ENCODE results near the gene ARPP19.
"Not testable (repeated sequence)": the region's sequence is repeated elsewhere in the genome, so short reads cannot be mapped to it uniquely, and the experiment has no call there.

ARPP19 gene

DNA sequence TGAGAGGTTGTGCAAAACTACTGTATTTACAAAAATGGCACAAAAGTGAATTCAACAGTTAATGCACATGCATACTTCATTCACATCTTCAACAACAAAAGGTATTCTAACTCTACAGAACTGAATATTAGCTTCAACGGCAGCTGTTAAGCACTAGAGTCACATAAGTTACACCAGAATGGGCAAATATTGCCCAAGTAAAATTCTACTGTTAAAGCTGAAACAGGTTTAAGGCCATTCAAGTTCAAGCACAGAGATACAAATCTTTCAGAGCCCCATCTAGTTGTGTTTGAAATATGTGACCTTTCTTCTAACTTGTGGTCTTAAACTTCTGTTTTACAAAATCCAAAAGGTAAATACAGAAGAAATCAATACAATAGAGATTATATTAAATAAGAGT, 17.6 kb downstream of the ARPP19 start:
- not testable (repeated sequence) for DNase-seq (ENCODE audit: low read depth in 2 of 2)

DNA sequence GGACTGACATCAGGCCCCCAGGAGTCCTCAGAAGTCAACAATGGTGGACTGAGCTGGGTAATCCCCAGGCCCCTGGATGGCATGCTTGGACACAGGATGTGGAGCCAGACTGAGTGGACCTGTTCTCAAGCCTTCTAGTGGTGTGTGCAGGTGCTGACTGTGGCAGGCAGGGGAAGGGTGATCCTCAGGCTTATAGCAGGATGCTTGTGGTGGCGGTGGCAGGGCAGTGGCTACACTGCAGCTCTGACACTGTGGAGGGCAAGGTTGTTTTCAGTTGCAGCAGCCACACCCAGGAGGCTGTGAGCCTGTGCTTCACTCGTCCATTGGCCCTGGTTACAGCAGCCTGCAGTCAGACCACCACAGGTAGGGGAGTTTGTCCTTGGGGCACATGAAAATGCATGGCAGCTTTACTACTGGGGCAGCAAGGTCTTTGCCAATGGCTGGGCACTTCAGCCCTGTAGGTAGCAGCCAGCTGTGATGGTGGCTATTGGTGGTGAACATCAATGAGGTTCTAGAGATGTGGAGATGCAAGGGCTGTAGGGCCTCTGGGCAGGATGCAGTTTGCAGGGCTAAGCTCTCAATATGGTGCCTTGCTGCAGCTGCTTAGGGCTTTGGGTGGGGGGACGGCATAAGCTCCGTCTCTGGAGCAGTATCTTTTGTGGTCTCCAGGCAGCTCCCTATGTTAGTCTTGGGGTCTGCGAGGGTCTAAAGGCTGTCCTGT, 22.6 kb downstream of the ARPP19 start:
- no peak for DNase-seq (ENCODE audit: low read depth in 2 of 2)

DNA sequence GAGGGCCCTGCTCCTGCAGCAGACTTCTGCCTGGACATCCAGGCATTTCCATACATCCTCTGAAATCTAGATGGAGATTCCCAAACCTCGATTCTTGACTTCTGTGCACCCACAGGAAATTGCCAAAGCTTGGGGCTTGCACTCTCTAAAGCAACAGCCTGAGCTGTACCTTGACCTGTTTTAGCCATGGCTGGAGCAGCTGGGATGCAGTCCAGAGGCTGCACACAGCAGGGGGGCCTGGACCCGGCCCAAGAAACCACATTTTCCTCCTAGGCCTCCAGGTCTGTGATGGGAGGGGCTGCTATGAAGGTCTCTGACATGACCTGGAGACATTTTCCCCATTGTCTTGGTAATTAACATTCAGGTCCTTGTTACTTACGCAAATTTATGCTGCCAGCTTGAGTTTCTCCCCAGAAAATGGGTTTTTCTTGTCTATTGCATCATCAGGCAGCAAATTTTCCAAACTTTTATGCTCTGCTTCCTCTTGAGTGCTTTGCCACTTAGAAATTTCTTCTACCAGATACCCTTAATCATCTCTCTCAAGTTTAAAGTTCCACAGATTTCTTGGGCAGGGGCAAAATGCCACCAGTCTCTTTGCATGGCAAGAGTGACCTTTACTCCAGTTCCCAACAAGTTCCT, 28.3 kb downstream of the ARPP19 start:
- no peak for DNase-seq (ENCODE audit: low read depth in 2 of 2)

DNA sequence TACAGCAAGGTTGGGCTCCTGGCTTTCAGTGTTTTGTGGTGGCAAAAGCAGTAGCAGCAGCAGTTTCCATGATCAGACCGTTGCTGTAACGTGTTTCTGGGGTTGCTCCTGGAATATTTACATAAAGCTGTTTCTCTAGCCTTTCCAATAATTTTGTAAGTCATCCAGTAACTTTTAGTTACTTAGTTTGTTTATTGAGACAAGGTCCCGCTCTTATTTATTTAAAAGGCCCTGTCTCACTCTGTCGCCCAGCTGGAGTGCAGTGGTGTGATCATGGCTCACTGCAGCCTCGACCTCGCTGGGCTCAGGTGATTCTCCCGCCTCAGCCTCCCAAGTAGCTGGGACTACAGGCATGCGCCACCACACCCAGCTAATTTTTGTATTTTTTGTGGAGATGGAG, 31.4 kb downstream of the ARPP19 start:
- DNase-seq (ENCODE audit: low read depth in 2 of 2) = no peak

DNA sequence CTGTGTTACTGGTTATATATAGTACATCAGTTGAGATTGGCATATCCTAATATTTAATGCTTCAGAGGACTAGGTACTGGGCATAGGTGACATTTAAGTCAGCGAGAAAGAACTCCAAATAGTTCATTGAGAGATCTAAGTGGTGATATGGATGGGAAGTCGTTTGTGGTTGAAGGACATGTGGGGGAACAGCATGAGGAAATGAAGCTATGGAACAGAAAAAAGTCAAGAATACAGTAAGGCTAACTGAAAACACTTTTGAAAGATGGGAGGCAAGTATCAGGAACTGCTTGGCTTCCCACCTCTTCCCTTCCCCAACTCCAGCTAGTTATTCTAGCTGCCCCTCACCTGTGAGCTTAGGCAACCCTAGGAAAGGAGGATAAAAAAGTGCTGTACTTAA, 36.4 kb downstream of the ARPP19 start:
- no peak for DNase-seq (ENCODE audit: low read depth in 2 of 2)

DNA sequence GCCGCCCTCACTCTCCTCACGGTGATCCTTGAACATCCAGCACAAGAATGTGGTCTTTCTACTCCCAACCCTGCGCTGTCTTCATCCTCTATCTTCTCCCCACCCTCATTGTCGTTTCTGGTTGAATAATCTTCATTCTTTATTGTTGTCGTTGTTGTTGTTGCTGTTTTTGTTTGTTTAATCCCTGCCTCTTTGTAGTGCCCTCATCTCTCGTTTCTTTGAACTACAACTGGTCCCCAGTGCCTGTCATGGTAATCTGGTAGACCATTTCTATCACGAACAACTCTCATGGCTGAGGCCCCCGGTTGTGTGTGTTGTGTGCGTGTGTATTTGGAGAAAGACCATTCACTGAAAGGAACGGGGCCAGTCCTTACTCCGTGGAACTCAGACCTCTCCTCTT, 38.9 kb downstream of the ARPP19 start:
- DNase-seq (ENCODE audit: low read depth in 2 of 2) = no peak

DNA sequence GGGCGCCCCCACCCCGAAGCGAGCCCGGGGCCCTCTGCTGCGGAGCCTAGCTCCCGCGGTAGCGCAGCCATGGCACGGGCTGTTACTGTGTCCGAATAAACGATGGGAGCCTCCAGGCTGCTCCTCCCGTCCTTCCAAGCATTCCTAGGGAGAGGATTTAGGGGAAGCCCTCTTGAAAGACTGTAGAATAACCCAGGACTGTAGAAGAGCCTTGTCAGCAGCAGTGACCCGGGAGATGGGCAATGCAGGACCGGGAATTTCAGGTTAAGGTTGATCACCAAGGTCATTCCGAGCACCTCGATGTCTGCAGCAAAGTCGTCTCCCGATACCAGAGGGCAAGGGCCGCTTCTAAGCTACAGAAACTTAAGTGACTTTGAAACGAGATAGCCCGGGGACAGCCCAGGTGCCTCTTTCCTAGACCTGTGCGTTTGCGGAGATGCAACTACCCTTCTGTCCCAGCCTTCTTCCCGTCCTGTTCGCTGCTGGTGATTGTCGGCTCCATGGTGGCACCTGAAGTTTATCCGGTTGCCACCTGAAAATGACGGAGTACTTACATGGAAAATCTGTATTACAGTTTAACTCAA, 39.4 kb downstream of the ARPP19 start:
- DNase-seq (ENCODE audit: low read depth in 2 of 2) = no peak

DNA sequence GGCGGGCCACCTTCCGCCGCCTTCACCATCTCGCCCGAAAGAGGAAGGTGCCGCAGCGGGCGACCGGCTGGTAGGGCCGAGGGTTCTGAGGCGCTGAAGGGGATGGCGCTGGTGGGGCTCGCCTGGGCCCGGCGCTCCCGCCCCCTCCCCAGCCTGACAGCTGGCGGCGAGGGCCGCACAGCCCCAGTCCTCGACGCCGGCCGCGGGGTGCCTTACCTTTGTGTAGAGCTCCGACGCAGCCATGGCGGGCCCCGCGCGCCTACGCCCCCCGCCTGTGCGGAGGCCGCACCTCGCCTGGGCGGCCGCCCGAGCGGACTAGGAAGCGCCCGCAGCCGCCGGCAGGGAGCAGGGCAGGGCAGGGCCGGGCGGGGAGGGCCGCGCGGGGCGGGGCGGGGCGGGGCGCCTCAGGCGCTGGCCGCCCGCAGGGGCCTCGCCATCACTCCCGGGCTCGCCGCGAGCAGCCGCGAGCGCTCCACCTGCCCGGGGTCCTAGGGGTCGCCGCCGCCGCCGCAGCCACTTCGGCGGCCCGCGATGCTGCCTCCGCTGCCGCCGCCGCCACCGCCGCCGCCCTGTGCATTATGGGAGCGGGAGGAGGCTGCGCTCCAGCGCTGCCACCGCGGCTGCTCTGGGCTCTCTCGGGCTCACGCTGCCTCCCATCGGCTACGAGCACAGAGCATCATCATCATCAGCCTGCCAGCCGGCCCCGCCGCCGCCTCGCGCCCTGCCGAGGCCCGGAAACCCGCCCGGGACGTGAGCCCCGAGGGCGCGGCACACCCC, 40.1 kb downstream of the ARPP19 start, which contains the start of gene MYO5A:
TSS of gene MYO5A (minus strand) at position 317 of the 777 bp plus-strand sequence. CDS start at position 243, 74 bp downstream.
- peak; percentile 49 to 54 for DNase-seq (ENCODE audit: low read depth in 2 of 2)

DNA sequence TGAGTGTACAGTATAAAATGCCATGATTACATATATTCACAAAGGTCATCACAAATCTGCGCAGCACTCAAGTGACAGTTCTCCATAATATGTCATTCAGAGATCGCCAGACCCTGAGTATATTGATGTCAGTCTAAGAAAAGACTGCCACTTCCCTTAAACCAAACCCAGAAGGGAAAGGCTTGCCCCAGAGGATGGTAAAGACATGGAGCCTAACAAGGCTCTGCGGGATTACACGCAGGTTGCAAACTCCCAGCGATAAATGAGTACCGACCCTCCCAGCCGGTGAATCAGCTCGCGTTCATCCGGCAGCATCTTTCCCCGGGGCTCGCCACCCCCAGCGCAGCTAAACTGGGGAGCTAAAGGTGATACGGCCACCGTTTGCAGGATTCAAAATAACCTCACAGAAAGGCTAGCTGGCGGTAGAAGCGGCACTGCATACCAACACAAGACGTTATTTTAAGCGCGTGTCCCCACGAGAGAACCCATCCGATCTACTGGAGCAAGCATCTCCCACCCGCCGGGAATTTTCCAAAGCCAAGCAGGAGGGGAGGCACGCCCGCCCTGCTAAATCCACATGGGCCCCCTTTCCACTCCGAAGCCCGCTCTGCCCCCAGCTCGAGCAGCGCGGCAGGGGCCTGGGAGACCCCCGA, 40.8 kb downstream of the ARPP19 start:
- peak; percentile 20 for DNase-seq (ENCODE audit: low read depth in 2 of 2)

DNA sequence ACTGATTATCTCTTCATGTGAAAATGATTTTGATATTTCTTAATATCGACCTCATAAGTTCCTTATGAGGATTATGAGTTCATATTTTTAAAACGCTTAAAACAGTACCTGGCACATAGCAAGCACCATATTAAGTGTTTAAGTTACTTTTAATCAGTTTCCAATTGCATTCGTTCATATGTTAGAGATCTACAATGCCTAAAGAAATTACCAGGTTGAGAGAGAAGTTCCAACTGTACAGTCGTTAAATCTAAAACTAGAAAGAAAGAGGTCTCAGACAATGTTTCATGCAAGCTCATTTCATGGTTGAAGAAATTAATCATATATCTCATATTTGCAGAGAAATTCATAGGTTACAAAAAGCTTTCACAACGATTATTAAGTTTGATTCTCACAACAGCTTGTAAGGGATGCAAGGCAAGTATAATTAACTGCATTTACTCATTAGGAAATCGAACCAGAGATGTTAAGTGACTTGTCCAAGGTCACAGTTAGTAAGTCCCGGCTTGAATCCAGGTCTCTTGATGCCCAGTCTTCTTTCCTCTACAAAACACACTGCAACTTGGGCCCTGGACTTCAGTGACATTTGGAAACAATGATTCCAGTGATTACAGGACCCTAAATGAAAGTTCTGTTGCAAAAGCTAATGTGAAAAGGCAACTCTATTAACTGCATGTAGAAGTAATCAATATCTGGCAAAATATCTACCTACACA, 41.5 kb downstream of the ARPP19 start:
- no peak for DNase-seq (ENCODE audit: low read depth in 2 of 2)

DNA sequence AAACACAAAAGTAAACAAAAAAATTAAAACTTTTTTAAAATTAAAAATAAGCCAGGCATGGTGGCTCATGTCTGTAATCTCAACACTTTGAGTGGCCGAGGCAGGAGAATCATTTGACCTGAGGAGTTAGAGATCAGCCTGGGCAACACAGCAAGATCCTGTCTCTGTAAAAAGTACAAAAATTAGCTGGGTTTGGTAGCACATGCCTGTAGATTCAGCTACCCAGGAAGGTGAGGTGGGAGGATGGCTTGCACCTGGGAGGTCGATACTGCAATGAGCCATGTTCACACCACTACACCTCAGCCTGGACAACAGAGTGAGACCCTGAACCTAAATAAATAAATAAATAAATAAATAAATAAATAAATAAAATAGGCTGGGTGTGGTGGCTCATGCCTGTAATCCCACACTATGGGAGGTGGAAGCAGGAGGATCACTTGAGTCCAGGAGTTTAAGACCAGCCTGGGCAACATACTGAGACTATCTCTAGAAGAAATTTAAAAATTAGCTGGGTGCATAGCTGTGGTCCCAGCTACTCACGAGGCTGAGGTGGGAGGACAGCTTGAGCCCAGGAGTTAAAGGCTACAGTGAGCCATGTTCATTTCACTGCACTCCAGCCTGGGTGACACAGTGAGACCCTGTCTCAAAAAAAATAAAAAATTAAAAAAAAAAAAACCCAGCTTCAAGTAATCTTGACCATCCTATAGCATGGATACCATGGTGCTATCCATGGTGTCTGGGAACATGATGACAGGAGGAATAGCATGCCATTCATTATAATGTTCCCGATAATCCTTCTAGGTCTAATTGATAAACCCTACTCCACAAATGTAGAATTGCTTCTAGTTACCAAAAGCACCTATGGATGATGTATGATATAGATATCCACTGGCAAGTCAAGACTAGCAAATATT, 44.4 kb downstream of the ARPP19 start:
- no peak for DNase-seq (ENCODE audit: low read depth in 2 of 2)

DNA sequence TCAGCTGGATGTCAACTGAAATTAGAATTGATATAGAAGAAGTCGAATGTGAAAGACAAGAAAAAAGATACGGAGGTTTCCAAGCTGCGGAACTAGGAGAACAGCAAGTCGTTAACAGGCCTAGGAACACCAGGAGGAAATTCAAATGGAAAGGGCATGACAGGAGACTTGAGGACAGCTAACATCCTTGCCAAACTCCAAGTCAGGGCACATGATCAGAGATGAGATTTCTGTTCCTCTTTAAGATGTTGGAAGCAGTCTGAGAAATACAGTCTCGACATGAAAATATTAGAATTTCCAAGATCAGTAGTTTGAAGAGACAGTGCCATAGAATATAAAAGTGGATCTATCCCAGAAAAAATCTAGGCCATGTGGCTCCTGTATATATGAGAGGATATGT, 45.2 kb downstream of the ARPP19 start:
- no peak for DNase-seq (ENCODE audit: low read depth in 2 of 2)

DNA sequence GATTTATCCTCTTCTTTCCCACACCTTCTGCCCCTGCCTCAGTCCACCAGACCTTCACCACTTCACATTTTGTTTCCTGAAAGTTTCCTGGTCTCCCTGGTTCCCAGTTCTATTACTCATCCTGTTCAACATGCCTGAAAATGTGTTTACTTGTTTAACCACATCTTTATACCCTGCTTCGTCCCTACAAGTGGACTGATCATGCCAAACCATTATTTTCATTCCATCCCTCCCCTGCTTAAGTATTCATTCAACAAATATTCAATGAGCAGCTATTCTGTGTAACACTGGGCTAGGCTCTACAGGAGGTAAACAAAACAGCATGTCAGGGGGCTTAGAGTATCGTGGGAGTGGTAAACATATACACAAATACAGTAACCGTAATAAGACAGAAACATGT, 45.6 kb downstream of the ARPP19 start:
- DNase-seq (ENCODE audit: low read depth in 2 of 2) = no peak

DNA sequence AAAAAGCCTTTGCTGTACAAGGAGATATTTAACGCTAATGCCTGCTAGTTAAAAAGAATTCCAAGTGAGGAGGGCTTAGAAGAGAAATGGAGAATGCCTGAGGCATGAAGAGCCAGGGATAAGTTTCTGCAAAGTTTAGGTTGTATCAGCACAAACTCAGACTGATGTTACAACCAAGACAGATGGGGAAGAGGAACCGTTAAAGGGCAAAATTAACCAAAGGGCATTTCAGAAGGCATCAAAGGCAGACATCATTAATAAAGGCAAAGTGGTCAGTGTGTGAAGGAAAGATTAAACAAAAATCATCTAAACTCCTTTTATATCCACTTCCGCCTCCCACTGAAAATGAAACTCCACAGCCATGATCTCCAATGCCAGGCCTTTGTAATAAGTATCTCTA, 47.1 kb downstream of the ARPP19 start:
- no peak for DNase-seq (ENCODE audit: low read depth in 2 of 2)

DNA sequence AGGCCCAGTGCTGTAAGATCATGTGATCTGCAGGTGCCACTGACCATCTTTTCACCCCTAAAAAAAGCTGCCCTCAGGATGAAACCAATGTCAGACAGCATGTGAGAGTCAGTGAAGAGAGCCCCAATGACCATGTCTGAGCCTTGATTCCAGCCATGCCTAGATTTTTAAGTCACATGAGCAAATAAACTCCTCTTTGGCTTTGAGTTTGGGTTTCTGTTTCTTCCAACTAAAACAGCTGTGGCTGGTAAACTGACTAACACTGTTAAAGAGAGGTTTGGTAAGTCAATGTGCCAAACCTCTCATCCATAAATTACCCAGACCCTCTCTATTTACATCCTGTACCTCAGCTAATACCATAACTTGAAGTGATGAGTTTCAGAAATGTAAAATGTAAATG, 48.4 kb downstream of the ARPP19 start:
- DNase-seq (ENCODE audit: low read depth in 2 of 2) = no peak

DNA sequence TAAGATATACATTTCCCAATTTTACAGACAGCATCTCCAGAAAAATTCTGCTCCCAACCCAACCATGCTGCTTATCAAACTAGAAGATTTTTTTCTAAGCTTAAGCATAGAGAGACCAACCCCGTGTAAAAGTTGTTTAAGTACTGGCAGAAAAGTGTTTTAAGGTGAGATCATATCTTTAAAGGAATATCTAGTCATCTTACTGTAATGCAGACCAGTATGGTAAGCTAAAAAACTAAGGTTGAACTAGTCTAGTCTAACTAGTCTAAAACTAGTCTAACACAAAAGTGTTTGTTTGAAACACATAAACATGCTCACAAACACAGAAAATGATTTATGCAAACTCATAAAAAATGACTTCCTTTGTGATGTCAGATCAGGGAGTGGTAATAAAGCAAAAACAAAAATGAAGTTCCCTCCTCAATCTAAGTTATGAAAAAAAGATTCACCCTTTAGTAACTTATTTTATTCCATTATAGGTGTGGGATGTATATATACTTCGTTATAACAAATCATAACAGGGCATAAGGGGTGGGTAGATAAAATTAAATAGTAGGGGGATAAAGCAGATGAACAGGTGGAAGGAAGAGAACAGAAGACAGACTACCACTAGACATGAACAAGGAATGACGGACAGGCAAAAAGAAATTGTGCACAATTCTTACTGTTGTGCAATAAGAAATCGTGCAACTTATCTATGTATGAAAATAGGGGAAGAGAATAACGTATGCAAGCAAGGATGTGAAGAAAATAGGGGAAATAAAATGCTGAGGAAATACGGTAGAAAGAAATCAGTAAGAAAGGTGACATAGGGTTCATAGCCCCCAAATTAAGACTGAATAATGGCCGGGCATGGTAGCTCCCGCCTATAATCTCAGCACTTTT, 50.1 kb downstream of the ARPP19 start:
- no peak for DNase-seq (ENCODE audit: low read depth in 2 of 2)

DNA sequence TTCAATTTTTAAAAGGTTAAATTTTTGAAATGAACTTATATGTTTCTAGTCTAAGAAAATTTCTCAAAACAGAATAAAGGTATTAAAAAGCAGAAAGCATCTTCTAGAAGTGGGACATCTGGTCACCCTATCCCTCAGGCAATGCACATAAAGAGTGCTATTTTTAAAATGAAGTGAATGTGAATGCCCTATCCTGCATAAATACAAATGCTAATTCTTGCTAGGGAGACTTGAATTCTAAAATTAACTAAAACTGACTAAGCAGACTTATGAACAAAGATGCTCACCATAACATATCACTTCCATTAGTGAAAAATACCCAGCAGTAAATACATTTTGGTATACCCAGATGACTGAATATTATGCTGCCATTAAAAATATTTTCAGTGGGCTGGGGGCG, 51.8 kb downstream of the ARPP19 start:
- no peak for DNase-seq (ENCODE audit: low read depth in 2 of 2)

DNA sequence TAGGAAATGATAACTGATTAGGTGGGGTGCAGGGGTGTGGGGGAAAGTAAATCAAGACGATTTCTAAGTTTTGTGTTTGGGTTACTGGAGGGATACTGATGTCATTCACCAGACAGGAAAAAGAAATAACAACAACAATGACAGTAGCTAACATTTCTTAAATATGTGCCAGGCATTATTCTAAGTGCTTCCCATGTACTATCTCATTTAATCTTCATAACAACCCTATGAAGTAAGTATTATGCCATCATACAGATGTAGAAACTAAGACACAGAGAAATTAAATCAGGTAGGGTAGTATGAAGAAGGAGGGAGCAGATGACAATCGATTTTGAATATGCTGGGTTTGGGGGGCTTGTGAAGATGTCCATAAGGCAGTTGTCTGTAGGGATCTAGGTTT, 53.5 kb downstream of the ARPP19 start:
- no peak for DNase-seq (ENCODE audit: low read depth in 2 of 2)

DNA sequence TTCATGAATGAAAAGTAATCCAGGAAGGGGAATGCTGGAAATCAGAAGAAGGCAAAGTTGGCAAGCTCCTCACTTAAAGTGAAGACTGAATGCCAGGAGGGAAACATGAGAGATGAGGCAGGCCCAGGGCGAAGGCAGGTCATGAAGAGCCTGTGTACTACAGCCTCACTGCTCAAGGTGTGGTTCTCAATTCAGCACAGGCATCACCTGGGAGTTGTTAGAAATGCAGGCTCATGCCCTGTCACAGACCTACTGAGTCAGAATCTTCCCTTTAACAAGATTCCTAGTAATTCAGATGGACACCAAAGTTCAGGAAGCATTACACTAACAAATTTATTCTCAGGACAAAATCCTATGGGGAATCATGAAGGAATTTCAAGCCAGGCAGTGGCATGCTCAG, 54.3 kb downstream of the ARPP19 start:
- DNase-seq (ENCODE audit: low read depth in 2 of 2) = no peak
